ENCODE measurements around the gene MIPEP.

Gene MIPEP

DNA sequence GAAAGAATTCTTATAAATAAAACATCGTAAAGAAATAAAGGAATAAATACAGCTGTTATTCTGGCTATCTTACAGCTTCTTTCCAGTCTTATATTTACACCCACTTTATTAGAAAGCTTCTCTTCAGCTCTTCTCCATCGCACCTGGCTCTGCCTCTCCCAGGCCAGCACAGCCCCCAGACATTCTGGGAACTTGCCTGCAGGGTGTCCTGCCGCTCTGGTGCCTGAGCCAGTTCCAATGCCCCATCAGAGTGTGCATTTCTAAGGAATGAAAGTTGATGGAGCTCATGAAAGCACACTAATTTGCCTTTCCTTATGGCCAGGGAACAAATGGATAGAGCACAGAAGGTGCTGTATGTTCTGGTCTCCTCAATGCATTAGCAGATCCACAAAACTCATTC lies 68.7 kb downstream of the MIPEP start:
- no peak overlapping the region for H3K4me3 ChIP-seq (ENCODE audit: low read length)
- DNase-seq (ENCODE audit: low read depth), result no peak
- TF ChIP-seq, protein P1, sequence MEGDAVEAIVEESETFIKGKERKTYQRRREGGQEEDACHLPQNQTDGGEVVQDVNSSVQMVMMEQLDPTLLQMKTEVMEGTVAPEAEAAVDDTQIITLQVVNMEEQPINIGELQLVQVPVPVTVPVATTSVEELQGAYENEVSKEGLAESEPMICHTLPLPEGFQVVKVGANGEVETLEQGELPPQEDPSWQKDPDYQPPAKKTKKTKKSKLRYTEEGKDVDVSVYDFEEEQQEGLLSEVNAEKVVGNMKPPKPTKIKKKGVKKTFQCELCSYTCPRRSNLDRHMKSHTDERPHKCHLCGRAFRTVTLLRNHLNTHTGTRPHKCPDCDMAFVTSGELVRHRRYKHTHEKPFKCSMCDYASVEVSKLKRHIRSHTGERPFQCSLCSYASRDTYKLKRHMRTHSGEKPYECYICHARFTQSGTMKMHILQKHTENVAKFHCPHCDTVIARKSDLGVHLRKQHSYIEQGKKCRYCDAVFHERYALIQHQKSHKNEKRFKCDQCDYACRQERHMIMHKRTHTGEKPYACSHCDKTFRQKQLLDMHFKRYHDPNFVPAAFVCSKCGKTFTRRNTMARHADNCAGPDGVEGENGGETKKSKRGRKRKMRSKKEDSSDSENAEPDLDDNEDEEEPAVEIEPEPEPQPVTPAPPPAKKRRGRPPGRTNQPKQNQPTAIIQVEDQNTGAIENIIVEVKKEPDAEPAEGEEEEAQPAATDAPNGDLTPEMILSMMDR (conservative IDR thresholded peaks at IDR 0.05; ENCODE audit: low read depth, low read length), result no peak

DNA sequence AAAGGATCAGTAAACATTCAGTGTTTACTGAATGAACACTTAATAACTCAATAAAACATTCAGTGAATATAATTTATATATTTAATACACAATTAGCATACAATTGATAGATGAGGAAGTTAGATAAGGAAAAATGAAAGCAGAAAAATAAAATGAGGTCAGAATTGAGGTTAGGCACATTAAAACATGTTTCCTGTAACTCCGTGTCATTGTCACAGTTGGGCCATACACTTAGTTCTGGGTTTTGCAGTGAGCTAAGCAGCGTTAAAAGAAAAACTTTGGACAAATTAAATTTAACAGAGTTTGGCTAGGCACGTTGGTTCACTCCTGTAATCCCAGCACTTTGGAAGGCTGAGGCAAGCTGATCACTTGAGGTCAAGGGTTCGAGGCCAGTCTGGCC lies 71.4 kb downstream of the MIPEP start:
- TF ChIP-seq, protein P1 (conservative IDR thresholded peaks at IDR 0.05; ENCODE audit: low read depth, low read length), result no peak

DNA sequence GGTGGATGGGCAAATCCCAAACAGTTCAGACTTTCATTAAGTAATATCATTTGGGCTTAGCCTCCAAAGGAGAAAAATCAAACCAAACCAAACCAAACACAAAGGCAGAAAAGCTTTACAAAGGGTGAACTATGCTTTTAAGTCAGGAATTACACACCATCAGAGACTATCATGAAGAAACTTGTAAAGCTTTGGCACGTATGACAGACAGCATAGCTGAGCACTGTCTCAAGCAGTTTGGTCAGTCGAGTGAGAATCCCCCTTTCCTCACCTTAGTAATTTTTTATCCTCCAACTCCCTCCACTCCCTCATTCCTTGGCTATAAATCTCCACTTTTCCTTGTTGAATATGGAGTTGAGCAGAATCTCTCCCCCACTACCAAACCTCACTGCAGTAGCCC lies 72.1 kb downstream of the MIPEP start:
- no peak for DNase-seq (ENCODE audit: low read depth)
- no peak overlapping the region for H3K4me3 ChIP-seq (ENCODE audit: low read length)
- TF ChIP-seq, protein P1 (conservative IDR thresholded peaks at IDR 0.05; ENCODE audit: low read depth, low read length), result no peak

More for the DNA sequence above, 71.4 kb downstream of the MIPEP start:
- no peak overlapping the region for H3K4me3 ChIP-seq (ENCODE audit: low read length)
- no peak for DNase-seq (ENCODE audit: low read depth)

DNA sequence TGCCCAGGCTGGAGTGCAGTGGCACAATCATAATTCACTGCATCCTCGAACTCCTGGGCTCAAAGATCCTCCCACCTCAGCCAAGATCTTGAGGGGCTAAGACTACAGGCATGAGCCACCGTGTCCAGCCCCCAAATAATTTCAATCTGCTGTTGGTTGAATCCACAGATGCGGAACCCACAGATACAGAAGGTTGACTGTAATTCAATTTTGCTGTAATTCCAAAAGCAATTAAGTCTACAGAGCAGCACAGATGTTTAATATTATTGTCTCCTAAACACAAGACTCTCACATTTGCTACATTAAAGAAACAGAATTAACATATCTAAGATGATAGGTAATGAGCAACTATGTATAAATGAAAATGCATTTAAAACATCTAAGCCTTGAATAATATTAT lies 75.6 kb downstream of the MIPEP start:
- TF ChIP-seq, protein P1 (conservative IDR thresholded peaks at IDR 0.05; ENCODE audit: low read depth, low read length), result no peak
- DNase-seq (ENCODE audit: low read depth), result no peak
- no peak overlapping the region for H3K4me3 ChIP-seq (ENCODE audit: low read length)

DNA sequence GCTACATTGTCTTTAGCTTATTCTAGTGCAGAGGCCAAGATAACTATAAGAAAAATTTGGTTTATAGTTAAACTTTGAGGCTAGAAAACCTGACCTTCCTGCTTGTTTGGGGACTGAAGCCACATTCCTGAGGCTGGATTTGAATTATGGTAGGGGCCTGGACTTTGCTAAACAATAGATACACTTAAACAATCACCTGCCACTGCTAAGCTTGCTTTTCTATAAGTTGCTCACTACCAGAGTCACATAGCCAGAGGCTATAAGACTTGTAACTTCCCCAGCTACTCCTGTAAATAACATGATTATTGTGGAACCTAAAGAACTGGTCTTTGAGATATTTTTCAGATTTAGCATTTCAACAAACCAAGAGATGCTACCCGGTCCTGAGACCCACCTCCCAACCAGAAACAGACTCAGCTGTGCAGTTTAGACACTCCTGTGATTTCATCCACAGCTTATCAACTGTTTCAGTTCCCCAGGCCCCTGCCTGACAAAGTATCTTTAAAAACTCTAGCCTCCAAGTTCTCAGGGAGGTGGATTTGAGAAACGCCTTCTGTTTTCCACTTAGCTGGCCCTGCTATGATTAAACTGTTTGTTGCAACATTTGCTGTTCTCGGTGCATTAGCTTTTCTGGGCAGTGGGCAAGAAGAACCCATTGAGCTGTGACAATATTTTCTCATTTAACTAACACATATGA lies 77.7 kb downstream of the MIPEP start:
- TF ChIP-seq, protein P1 (conservative IDR thresholded peaks at IDR 0.05; ENCODE audit: low read depth, low read length), result no peak
- DNase-seq (ENCODE audit: low read depth), result no peak
- no peak overlapping the region for H3K4me3 ChIP-seq (ENCODE audit: low read length)

DNA sequence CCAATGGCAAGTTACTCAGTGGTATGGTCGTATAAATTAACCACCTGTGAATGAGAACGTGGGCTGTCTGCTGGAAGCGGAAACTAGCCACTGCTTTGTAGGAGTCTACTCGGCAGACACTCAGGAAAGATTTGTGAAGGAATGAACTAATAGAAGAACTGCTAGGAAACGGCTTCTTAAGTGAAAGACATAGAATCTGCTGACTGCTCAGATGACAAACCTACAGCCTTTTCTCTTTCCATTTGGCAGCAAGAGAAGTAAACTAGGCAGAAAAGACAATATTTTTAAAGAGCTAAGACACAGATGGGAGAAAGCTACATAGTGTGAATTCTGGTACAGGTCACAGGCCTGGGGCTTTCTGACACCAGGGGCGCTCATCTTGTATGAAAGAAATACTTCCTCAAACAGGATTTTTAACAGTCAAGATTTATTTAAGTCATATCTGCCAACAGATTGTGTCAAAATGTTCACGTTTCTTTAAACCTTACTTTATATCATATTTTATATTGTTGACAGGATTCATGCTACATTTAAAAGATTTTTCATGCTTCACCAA lies 78.4 kb downstream of the MIPEP start:
- TF ChIP-seq, protein P1 (conservative IDR thresholded peaks at IDR 0.05; ENCODE audit: low read depth, low read length), result no peak
- DNase-seq (ENCODE audit: low read depth), result no peak
- H3K4me3 ChIP-seq (ENCODE audit: low read length), result no peak overlapping the region

DNA sequence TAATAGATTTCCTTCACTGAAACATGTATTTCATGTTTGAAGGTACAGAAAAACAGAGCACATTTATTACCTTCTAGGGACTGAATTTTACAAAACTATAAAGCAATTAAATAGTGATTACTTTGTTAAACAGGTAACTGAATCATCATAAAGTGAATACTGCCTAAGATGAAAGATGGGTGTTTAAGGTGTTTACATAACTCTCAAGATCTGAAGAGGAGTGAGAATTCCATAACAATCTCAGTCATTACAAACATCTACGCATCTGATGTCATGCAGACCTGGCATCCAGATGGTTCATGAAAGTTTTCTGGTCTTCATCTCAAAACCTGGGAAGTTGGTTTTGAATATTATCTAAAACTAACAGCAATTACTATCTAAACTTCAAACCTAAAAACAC lies 80.4 kb downstream of the MIPEP start:
- no peak overlapping the region for H3K4me3 ChIP-seq (ENCODE audit: low read length)
- DNase-seq (ENCODE audit: low read depth), result no peak
- TF ChIP-seq, protein P1 (conservative IDR thresholded peaks at IDR 0.05; ENCODE audit: low read depth, low read length), result no peak
